K562 (cell line): Measurements from ENCODE around the gene MADCAM1. TPM values are rescaled to one million over a fixed set of nuclear protein-coding genes. Genes with fewer than 3 reads are reported as not detected.
A peak's percentile ranks its signal among the peaks of the same experiment; 100 is the strongest.

Source experiments
- ATAC-seq: fragments of 200-7000 bp; cut with Tn5 transposase; 3 replicates; pipeline ENCODE4 v1.9.1; 2020; ENCODE audit warnings: moderate library complexity
- BruUV-seq: library from RNA; stranded (reverse); fragments of 400-500 nt; replicated peaks from 2 replicates; lab custom pipeline; 2021; lab: Mats Ljungman, UMichigan
- CTCF ChIA-PET: fragments of 300-600 bp; formaldehyde crosslinking; extraction: SDS; loops from one replicate; lab custom pipeline; 2021; ENCODE audit warnings: low intra/inter-chr PET ratio; lab: Yijun Ruan, JAX
- POLR2A ChIA-PET: fragments of 300-600, 350-650 bp; sonication (Branson Sonifier 250); formaldehyde crosslinking; extraction: SDS; loops from one replicate; lab custom pipeline; 2021; ENCODE audit warnings: antibody characterized with exemption, inconsistent platforms; lab: Yijun Ruan, JAX
- DNase-seq, 4 experiments: peaks; one replicate each; pipeline versions ENCODE4 v3.0.0 to v3.0.0-alpha.2; 2011 to 2018; ENCODE audit warnings: low spot score in 3 of 4, mixed read lengths in 3 of 4; ENCODE audit errors: extremely low read depth in 1 of 4
- FAIRE-seq: peaks from 2 replicates; lab custom pipeline; 2011; peaks lifted over from hg19 to GRCh38; lab: Jason Lieb, UNC
- H2AFZ ChIP-seq: 2 replicates; pipeline ENCODE4 v1.6.0; 2011; ENCODE audit warnings: low read depth, low read length, control low read depth, inconsistent platforms
- H3K27ac ChIP-seq: fragments of 200-600 bp; 3 replicates; pipeline ENCODE4 v1.8.0; 2011; ENCODE audit warnings: low read depth, mild to moderate bottlenecking, control low read depth, inconsistent platforms, low read length, moderate library complexity, mixed read lengths; ENCODE audit errors: extremely low read depth
- H3K27me3 ChIP-seq, 2 experiments: fragments of 300-600 bp in 1 of 2; 2 replicates in 1 of 2; 3 replicates in 1 of 2; pipeline versions ENCODE4 v1.6.0 to v1.8.0; 2011; ENCODE audit warnings: inconsistent platforms in 2 of 2, low read length in 2 of 2, mild to moderate bottlenecking in 1 of 2, mixed read lengths in 1 of 2, moderate library complexity in 1 of 2; ENCODE audit not compliant: control insufficient read depth in 2 of 2, insufficient read depth in 2 of 2
- H3K36me3 ChIP-seq: fragments of 300-600 bp; 3 replicates; pipeline ENCODE4 v1.8.0; 2011; ENCODE audit warnings: mild to moderate bottlenecking, low read length, inconsistent platforms; ENCODE audit not compliant: control insufficient read depth, insufficient read depth
- H3K4me1 ChIP-seq, 2 experiments: fragments of 200-600 bp in 1 of 2; replicated peaks in 1 of 2; 2 replicates in 1 of 2; 3 replicates in 1 of 2; pipeline versions ENCODE4 v1.5.1 to v1.8.0; 2011; ENCODE audit warnings: inconsistent platforms in 2 of 2, low read length in 2 of 2, mild to moderate bottlenecking in 1 of 2, mixed read lengths in 1 of 2, moderate library complexity in 1 of 2; ENCODE audit not compliant: control insufficient read depth in 2 of 2, insufficient read depth in 2 of 2
- H3K4me2 ChIP-seq: 2 replicates; pipeline ENCODE4 v1.6.1; 2011; ENCODE audit warnings: low read length, control low read depth, inconsistent platforms, mixed read lengths; ENCODE audit not compliant: insufficient read depth
- H3K4me3 ChIP-seq: fragments of 200-600 bp; sonication (generic), shearing (Covaris generic); 2 replicates; pipeline ENCODE4 v1.5.1; 2016; ENCODE audit warnings: control low read depth, inconsistent platforms
- H3K79me2 ChIP-seq: fragments of 200-600 bp; 3 replicates; pipeline ENCODE4 v1.8.0; 2011; ENCODE audit warnings: low read length, inconsistent platforms; ENCODE audit not compliant: control insufficient read depth, insufficient read depth
- H3K9ac ChIP-seq, 2 experiments: 2 replicates each; pipeline versions ENCODE4 v1.6.0 to v1.6.1; 2011; ENCODE audit warnings: low read depth in 2 of 2, low read length in 2 of 2, control low read depth in 1 of 2, inconsistent platforms in 1 of 2, mild to moderate bottlenecking in 1 of 2, mixed read lengths in 1 of 2; ENCODE audit not compliant: insufficient read depth in 1 of 2
- H3K9me1 ChIP-seq: one replicate; pipeline ENCODE4 v1.6.0; 2011; ENCODE audit warnings: inconsistent platforms, mild to moderate bottlenecking, low read length, moderate library complexity; ENCODE audit not compliant: control insufficient read depth, insufficient read depth
- H3K9me3 ChIP-seq: replicated peaks from 2 replicates; pipeline ENCODE4 v1.5.1; 2011; ENCODE audit warnings: low read depth, low read length, inconsistent platforms; ENCODE audit not compliant: control insufficient read depth, insufficient read depth
- H4K20me1 ChIP-seq: replicated peaks from 2 replicates; pipeline ENCODE4 v1.6.1; 2011; ENCODE audit warnings: low read length, inconsistent platforms, mixed read lengths; ENCODE audit not compliant: control insufficient read depth, insufficient read depth
- BHLHE40 ChIP-seq: IDR thresholded peaks from 2 replicates; pipeline ENCODE4 v1.6.1; 2011; ENCODE audit warnings: low read length, improper control_type of control experiment
- EGR1 ChIP-seq: fragments of 450-650 bp; conservative IDR thresholded peaks from 2 replicates; pipeline ENCODE4 v1.6.1; 2017; ENCODE audit warnings: mild to moderate bottlenecking
- HCFC1 ChIP-seq: IDR thresholded peaks from 2 replicates; pipeline ENCODE4 v1.6.1; 2012; ENCODE audit warnings: low read depth, low read length, improper control_type of control experiment
- RFX1 ChIP-seq: fragments of 450-650 bp; IDR thresholded peaks from 2 replicates; pipeline ENCODE4 v1.6.1; 2016; ENCODE audit warnings: mild to moderate bottlenecking, moderate library complexity
- WGBS: fragments of 100-300 bp; shearing (Covaris generic); methylation state at CpG from one replicate; pipeline ENCODE4 v1.1.6; 2016; ENCODE audit warnings: low coverage, mixed read lengths; ENCODE audit not compliant: insufficient coverage; ENCODE audit errors: missing lambda C conversion rate; 5-methylcytosine and 5-hydroxymethylcytosine counted together
- in situ Hi-C: fragments of 300-500 bp; cut with MboI; formaldehyde crosslinking; loops from 4 replicates; pipeline ENCODE4 v1.15.0; 2018; ENCODE audit warnings: inconsistent platforms, mixed read lengths
- intact Hi-C: fragments of 100-400 bp; cut with micrococcal nuclease; formaldehyde crosslinking; loops from 2 replicates; pipeline ENCODE4 v1.14.2; 2022
- polyA plus RNA-seq, 8 experiments: library from polyadenylated mRNA; depleted of rRNA in 4 of 8; stranded (reverse) in 5 of 8; unstranded in 3 of 8; fragments of >200 nt; fragmentation: Nextera tagmentation in 2 of 8; fragmentation: Illumina TruSeq in 1 of 8; extraction: Ambion mirVana in 2 of 8; extraction: Trizol in 1 of 8; gene quantifications; 2 replicates each; pipeline versions ENCODE4 v1.2.1 to v1.2.3, GENCODE V29; 2011 to 2014; ENCODE audit warnings: inconsistent platforms in 1 of 8, missing spikeins in 1 of 8
- total RNA-seq, 7 experiments: library from RNA; depleted of rRNA in 6 of 7; stranded (reverse); fragments of >200 nt in 6 of 7; fragmentation: Illumina TruSeq in 2 of 7; extraction: Trizol in 2 of 7; gene quantifications; 2 replicates each; pipeline versions ENCODE4 v1.2.1 to v1.2.3, GENCODE V29; 2011 to 2021; ENCODE audit warnings: low replicate concordance in 1 of 7

Gene MADCAM1
- total and polyA plus RNA-seq, 9 of the 15 experiments (the other 6 are each of a cell fraction or from before 2014, with no cell fraction given): 0.09 to 0.36 (median 0.09) TPM; not detected in 6

DNA sequence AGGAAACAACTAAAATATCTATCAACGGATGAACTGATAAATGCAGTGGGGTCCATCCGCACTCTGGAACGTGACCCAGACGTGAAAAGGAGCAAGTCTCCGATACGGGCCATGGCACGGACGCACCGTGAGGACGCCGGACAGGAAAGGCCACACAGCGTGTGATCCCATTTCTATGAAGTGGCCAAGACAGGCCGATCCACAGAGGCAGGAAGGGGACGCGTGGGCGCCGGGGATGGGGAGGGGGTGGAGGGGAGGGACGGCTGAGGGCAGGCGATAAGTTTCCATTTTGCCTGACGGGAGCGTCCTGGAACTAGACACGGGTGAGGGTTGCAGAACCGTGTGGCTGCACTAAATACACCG, 49.2 kb upstream of the MADCAM1 start:
- FAIRE-seq (no peak), ATAC-seq (no peak), DNase-seq (peak; percentile 29 to 43 (median 39))
- in situ Hi-C loops (no loop called here), intact Hi-C loops (no loop called here)
- ChIA-PET CTCF (no interaction called here), POLR2A (no interaction called here)
- H3K4me3 ChIP-seq: no peak overlapping the region
- no peaks in the 10 kb centered on the region for H3K9me1 ChIP-seq
- H2AFZ ChIP-seq: 0 out of 2 replicates have a peak overlapping the region, but pooled peaks have one; percentile 23
- TF ChIP-seq HCFC1: no peak
- TF ChIP-seq EGR1: peak; percentile 40; the same call in 1 of the 2 replicates
- WGBS: 12% methylated on average over 17 of the region's 24 CpGs
- no peak overlapping the region for H3K4me2 ChIP-seq
- no TSS peak for BruUV-seq
- no peaks in the 10 kb centered on the region for H3K36me3 ChIP-seq
- no peak overlapping the region for H3K27ac ChIP-seq
- H3K4me1 ChIP-seq: peaks cover 0 to 22% of the 10 kb centered on the region in 2 experiments; a peak in 2 of 5 replicates
- H3K79me2 ChIP-seq: no peaks in the 10 kb centered on the region
- no peaks in the 10 kb centered on the region for H3K9me3 ChIP-seq
- no peaks in the 10 kb centered on the region for H4K20me1 ChIP-seq
- H3K27me3 ChIP-seq: peaks cover 3 to 35% of the 10 kb centered on the region in 2 experiments; a peak in 4 of 5 replicates
- H3K9ac ChIP-seq: no peak overlapping the region

DNA sequence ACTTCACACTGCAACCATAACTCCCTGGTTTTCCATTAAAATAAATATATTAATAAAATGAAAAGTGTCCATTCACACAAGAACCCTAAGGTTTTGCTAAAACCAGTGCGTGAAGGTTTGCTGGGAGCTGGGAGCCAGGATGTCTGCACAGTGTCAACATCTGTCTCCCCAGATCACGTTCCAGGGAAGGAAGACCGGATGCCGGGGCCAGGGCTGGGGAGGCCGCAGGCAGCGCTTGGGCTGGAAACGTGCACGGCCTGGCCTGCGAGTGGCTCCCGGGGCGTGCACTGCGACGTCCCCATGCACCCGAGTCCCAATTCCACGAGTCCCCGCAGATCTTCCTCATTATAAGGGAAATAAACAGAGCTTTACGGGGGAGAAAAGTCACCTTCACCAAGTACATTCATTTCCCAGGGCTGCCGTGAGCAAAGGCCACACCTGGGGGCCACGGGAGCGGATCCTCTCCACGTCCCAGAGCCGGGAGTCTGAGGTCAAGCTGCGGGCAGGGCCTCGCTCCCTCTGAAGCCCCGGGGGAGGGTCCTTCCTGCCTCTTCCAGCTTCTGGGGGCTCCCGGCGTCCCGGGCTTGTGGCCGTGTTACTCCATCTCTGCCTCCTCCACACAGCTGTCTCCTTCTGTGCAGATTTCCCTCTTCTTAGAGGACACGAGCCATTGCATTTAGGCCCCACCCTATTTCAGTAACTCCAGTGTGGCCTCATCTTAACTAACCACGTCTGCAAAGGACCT, 48.3 kb upstream of the MADCAM1 start:
- Histone ChIP-seq H4K20me1 (no peaks in the 10 kb centered on the region), H3K9me1 (no peaks in the 10 kb centered on the region), H3K9ac (peak overlapping the region in 1 of 2 experiments; percentile 10; a peak in 1 of 4 replicates), H3K36me3 (no peaks in the 10 kb centered on the region), H3K4me2 (no peak overlapping the region), H3K79me2 (no peaks in the 10 kb centered on the region), H3K4me3 (no peak overlapping the region)
- POLR2A ChIA-PET: interaction anchor here (0.6 to 0.9 kb wide), 2 partner anchors 9 to 30 kb away, joined by 3 to 8 read pairs; no protein-coding TSS in a partner anchor
- peak; percentile 36; the same call in 2 of the 3 replicates for ATAC-seq
- CTCF ChIA-PET: no interaction called here
- TF ChIP-seq RFX1: no peak
- peak; percentile 19; the same call in 1 of the 2 replicates for TF ChIP-seq BHLHE40
- TF ChIP-seq, all 486 proteins: peak for 1
- in situ Hi-C loops (no loop called here), intact Hi-C loops (no loop called here)
- peaks cover 0 to 22% of the 10 kb centered on the region in 2 experiments; a peak in 2 of 5 replicates for H3K4me1 ChIP-seq
- H3K27me3 ChIP-seq: peaks cover 3 to 34% of the 10 kb centered on the region in 2 experiments; a peak in 3 of 5 replicates
- H3K27ac ChIP-seq: no peak overlapping the region
- BruUV-seq: no TSS peak
- DNase-seq (no peak), FAIRE-seq (no peak)
- no peaks in the 10 kb centered on the region for H3K9me3 ChIP-seq
- WGBS: 8% methylated on average over 29 of the region's 31 CpGs
- H2AFZ ChIP-seq: no peak overlapping the region
